T1000 (cell line): ENCODE data around the gene STX19.
A peak's percentile ranks its signal among the peaks of the same experiment; 100 is the strongest.
"Not testable (repeated sequence)": the region's sequence is repeated elsewhere in the genome, so short reads cannot be mapped to it uniquely, and the experiment has no call there.

ENCODE experiments used
- DNase-seq: peaks from one replicate; lab custom pipeline; 2025; ENCODE audit warnings: mixed read lengths; lab: John Stamatoyannopoulos, UW

The STX19 gene

GRCh38 chr3:94028093-94028837 is at the start of gene STX19:
Gene STX19 (minus strand): TSS chr3:94028597. CDS start chr3:94015269, 13,328 bp downstream.
- no peak for DNase-seq

DNA sequence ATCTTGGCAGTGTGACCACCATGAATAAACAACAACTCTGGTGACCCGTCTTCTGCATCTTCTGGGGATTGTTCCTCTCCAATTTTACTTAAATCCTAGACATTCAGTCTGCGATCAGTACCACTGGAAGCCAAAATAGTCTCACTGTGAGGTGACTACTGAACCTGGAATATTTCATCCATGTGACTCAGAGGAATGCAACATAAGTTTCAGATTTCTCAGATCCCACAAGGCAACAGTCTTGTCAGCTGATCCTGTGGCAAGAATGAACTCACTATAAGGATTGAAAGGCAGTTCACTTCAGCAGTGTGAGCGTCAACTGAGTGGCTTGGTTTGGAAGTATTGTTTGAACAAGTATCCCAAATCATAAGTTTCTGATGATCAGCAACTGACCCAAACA is 47.7 kb upstream of the STX19 start:
- DNase-seq, result no peak

DNA sequence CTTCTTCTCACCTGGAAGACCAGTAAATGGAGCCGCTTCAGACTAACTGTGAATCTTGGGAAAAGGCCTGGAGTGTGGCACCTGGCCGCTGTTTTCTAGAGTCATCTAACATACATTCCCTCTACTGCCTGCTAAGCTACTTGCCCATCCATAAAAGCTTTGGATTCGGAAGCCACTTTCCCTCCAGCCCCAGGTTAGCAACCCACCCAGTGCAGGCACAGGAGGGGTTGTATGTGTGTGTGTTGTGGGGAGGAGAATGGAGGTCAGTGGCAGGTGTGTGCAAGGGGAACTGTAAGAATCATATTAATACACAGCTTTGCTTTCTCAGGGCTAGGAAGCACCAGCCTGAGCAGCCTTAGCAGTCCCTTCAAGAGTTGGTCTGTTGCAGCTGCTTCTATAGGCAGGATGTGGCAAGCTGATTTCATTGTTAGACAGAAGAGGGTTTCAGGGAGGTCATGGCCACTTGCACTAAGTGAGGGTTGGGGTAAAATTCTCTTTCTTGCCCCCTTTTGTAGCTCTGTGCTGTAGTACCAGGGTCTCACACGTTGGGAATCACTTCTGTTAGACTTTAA is 43.4 kb upstream of the STX19 start:
- DNase-seq, result no peak

DNA sequence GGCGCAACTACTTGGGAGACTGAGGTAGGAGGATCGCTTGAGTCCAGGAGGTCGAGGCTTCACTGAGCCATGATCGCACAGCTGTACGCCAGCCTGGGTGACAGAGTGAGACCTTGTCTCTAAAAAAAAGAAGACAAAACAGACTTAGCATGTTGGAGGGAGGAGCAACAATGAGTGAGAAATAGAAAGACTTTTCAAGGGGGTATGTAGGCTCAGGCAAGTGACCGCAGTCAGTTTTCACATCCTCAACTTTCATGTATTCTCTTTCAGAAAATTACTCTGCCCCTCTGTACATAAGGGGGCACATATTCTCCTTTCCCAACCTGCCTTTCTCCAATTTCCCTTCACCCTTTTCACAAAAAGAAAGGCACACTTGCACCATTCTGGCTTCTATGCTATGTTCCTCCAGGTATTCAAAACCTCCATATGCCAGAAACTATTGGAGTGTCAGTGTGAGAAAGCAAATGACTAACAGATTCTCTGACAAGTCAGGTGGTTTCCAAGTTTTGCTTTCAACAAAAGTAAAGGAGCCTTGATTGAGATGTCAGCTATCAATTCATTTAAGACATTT is 42.0 kb upstream of the STX19 start:
- no peak for DNase-seq

GRCh38 chr3:94069194-94069813 is 40.9 kb upstream of the STX19 start:
- DNase-seq, result no peak

DNA sequence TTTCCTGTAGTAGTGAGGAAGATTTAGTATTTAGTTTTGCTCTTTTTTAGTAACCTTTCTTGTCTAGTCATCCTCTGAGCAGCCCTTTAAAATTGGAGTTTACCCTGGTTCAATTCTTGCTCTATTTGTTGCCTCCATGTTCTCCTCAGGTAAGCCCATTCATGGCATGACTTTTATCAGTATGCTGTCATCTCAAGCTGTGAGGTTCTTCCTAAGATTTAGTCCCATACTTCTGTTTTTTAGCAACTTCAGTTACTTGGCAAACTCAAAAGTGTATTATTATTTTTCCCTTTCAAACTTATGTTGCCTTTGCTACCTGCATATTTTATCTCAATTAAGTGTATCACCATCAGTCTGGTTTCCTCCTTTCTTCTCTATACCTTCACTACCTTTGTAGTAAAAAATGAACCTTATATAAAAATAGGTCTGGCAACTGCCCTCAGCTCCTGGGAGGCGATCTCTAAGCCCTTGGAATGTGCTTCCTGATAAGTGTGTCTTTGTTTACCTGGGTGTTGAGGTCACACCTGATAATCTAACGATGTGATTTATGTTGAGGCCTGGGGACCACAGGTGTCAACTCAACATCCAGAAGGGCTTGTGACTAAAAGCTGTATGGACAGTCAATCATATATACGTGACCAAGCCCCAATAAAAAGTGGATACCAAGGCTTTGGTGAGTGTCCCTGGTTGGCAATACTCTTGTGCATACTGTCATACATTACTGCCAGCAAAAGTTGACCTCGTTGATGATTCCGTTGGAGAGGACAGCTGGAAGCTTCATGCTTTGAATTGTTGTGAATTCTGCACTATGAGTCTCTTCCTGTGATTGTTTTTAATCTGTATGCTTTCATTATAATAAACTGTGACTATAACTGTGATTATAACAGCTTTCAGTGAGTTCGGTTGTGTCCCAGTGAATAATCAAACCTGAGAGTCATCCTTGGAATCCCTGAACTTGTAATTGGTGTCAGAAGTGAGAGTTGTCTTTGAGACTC is 38.4 kb upstream of the STX19 start:
- no peak for DNase-seq

DNA sequence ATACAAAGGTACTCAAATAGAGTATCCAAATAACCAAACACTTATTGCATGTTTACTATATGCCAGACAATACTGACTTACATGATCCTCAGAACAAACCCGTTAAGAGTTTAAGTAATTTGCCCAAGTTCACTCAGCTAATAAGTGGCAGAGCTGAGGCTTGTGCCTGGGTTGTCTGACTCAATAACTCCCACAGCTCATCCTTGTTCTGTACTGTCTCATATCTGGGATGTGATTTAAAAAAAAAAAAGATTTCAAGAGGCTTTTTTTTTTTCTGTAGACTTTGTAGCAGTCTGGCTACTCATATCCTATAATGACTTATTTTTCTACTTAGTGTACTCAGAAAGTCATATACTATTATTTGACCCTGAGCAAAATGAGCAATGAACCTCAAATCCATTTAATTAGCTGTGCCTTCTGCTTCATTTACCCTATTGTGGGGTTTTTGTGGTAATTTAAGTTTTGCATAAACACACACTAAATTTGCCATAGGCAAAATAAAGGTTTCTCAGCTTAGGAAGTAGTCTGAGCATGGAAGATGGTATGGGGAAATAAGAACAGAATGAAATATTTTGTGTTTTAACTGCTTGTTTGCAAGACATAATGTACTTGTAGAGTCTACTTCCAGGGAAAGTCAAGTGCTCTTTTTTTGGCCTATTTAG is 37.6 kb upstream of the STX19 start:
- DNase-seq, result no peak

DNA sequence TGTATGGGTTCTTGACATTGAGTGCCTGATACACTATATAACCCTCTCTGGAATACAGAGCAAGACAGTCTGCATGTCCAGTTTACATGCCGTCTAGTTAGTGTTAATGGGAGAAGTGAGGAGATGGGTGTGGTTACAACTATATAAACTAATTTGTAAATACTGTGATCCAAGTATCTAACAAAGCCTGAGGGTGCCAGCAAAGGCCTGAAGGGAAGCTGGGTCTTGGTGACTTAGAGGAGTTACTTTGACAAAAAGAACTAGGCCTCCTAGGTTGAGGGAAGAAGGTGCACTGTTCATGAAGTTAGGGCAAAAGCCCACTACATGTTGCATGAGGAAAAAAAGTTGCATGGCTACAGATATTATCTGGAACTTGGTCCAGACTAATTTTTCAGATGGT is 36.7 kb upstream of the STX19 start:
- DNase-seq, result no peak

DNA sequence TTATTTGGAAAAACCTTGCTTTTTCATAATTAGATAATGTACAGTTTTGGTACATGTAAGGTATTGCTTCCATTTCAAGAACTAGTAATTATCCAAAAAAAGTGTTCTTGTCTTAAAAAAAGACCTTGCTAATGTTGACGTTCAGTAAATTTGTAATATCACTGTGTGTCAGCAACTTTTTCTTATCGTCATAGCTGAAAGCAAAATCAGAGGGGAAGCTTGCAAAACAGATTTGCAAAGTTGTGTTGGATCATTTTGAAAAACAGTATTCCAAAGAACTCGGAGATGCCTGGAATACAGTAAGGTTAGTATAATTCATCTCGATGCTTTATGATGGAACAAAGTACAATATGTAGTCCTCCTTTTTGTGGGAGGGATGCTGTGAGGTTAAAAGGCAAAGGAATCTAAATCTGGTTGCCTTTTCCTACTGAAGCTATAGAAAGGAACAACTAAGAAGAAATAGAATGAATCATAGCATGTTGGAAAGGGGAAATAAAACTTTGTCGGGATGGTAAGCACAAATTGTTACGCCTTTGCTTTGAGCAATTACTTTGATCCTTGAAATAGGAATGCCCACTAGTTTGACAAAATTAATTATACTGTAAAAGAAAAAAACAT is 36.0 kb upstream of the STX19 start:
- no peak for DNase-seq

- no peak for DNase-seq
Observed at GRCh38 chr3:94063496-94064119, 35.2 kb upstream of the STX19 start.

- peak; percentile 85 for DNase-seq
Observed at GRCh38 chr3:94062513-94063404, 34.4 kb upstream of the STX19 start, which contains the start of the genes DHFR2 and NSUN3. Gene DHFR2 (minus strand): TSS chr3:94062916. CDS start chr3:94061511, 1,405 bp downstream. Gene NSUN3 (plus strand): TSS chr3:94063061. CDS start chr3:94063127, 66 bp downstream.

DNA sequence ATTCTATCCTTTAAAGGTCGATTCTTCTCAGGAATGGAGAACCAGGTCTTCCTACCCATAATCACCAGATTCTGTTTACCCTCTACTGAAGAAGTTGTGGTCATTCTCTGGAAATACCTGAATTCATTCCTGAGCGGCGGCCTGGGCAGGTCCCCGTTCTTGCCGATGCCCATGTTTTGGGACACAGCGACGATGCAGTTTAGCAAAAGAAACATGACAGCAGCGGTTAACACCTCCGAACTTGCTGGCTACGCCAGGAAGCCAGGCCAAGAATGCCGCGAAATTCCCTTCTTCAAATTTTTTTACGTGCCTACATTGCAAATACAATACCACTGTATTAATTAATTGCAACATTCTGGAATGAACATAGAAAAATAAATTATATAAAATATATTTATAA is 32.9 kb upstream of the STX19 start:
- no peak for DNase-seq

DNA sequence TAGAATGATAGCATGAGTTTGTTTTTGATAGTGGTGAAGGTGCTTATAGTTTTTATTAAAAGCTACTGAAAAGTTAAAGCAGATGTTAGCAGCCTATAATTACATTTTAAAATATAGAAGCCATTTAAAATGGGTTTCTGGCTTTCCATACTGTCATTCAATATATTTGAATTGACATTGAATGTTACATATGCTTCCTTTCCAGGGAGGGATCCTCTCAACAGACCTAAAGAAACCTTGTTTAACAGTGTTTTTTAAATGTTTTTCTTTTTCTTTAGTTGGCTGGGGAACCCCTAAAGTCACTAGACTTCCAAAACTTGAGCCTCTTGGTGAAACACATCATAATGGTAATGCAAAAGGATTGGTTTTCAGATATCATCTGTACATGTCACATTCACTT is 22.1 kb upstream of the STX19 start:
- no peak for DNase-seq

GRCh38 chr3:94049267-94049666 is 20.9 kb upstream of the STX19 start:
- DNase-seq, result no peak

- DNase-seq, result no peak
Observed at GRCh38 chr3:94046533-94046932, 18.1 kb upstream of the STX19 start.

DNA sequence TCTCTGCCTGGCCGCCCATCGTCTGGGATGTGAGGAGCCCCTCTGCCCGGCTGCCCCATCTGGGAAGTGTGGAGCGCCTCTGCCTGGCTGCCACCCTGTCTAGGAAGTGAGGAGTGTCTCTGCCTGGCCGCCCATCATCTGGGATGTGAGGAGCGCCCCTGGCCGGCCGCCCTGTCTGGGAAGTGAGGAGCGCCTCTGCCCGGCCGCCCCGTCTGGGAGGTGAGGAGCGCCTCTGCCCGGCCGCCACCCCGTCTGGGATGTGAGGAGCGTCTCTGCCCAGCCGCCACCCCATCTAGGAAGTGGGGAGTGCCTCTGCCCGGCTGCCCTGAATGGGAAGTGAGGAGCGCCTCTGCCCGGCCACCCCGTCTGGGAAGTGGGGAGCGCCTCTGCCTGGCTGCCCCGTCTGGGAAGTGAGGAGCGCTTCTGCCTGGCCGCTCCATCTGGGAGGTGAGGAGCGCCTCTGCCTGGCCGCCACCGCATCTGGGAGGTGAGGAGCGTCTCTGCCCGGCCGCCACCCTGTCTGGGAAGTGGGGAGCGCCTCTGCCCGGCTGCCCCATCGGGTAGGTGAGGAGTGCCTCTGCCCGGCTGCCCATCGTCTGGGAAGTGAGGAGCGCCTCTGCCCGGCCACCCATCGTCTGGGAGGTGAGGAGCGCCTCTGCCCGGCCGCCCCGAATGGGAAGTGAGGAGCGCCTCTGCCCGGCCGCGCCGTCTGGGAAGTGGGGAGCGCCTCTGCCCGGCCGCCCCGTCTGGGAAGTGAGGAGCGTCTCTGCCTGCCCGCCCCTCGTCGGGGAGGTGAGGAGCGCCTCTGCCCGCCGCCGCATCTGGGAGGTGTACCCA is 15.9 kb upstream of the STX19 start:
- not testable (repeated sequence) for DNase-seq

DNA sequence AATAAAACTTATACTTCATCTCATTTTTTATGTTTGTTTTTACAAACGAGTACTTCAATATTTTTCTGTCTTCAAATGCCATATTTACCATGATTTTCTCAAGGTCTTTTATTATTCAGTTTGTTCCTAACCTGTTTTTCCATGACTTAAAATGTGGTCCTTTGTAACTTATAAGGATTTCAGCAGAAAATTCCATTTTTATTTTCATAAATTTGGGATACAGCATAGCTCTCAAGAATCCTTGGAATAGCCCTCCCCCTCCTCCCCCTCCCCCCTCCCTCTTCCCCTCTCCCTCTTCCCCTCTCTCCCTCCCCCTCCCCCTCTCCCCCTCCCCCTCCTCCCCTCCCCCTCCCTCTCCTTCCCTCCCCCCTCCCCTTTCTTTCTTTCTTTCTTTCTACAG is 14.9 kb upstream of the STX19 start:
- DNase-seq, result no peak

DNA sequence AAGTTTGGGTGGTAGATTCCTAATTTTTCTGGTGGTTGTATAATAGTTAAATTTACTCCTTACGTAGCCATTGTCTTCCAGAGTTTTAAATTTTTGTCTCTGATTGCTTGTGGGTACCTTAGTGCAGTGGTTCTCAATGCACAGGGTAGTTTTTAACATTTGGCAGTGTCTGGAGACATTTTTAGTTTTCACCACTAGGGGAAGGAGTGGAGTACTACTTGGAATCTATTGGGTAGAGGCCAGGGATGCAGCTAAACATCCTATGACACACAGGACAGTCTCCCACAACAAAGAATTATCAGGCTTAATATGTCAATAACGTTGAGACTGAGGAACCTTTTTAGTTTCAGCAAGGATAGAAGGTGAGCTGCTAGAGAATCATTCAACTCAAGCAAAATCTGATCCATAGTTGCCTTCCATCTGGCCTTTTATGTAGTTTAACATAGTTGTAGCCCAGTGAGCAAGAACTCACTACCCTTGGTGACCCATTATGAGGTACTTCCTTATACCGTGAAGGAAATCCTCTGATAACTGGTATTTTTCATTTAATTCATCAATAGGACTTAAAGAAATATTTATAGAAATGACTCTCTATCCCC is 8.6 kb upstream of the STX19 start:
- DNase-seq, result no peak
